Smooth muscle cell (in vitro differentiated cells): ENCODE data around the gene BSG. TPM values are rescaled to one million over a fixed set of nuclear protein-coding genes. Genes with fewer than 3 reads are reported as not detected.
A peak's percentile ranks its signal among the peaks of the same experiment; 100 is the strongest.

Experiments used
- DNase-seq: peaks from one replicate; lab custom pipeline; 2025; ENCODE audit not compliant: unreplicated experiment; lab: John Stamatoyannopoulos, UW
- H2AFZ ChIP-seq: fragments of 200-600 bp; sonication (generic); 2 replicates; pipeline ENCODE4 v1.6.0; 2016; ENCODE audit warnings: antibody characterized with exemption, low read depth, mild to moderate bottlenecking
- H3F3A ChIP-seq: fragments of 200-600 bp; sonication (generic); 2 replicates; pipeline ENCODE4 v1.6.0; 2017; ENCODE audit warnings: antibody characterized with exemption, low read depth
- H3K27ac ChIP-seq: fragments of 200-600 bp; sonication (generic); 2 replicates; pipeline ENCODE4 v1.5.1; 2016; ENCODE audit warnings: low read depth, mild to moderate bottlenecking
- H3K27me3 ChIP-seq: fragments of 200-600 bp; sonication (generic); 2 replicates; pipeline ENCODE4 v1.6.1; 2016; ENCODE audit warnings: low read depth, mild to moderate bottlenecking
- H3K36me3 ChIP-seq: fragments of 200-600 bp; sonication (generic); 2 replicates; pipeline ENCODE4 v1.5.1; 2016; ENCODE audit warnings: low read depth
- H3K4me1 ChIP-seq: fragments of 200-600 bp; sonication (generic); 2 replicates; pipeline ENCODE4 v1.5.1; 2016; ENCODE audit warnings: low read depth
- H3K4me2 ChIP-seq: fragments of 200-600 bp; sonication (generic); 2 replicates; pipeline ENCODE4 v1.6.0; 2016; ENCODE audit warnings: mild to moderate bottlenecking
- H3K4me3 ChIP-seq: fragments of 200-600 bp; sonication (generic); 2 replicates; pipeline ENCODE4 v1.5.1; 2016; ENCODE audit warnings: mild to moderate bottlenecking
- H3K79me2 ChIP-seq: fragments of 200-600 bp; sonication (generic); 2 replicates; pipeline ENCODE4 v1.6.0; 2016; ENCODE audit warnings: low read depth, mild to moderate bottlenecking
- H3K9ac ChIP-seq: fragments of 200-600 bp; sonication (generic); 2 replicates; pipeline ENCODE4 v1.6.0; 2016; ENCODE audit warnings: low read depth
- H3K9me3 ChIP-seq: fragments of 200-600 bp; sonication (generic); replicated peaks from 2 replicates; pipeline ENCODE4 v1.5.1; 2016; ENCODE audit warnings: low read depth
- H4K20me1 ChIP-seq: fragments of 200-600 bp; sonication (generic); 2 replicates; pipeline ENCODE4 v1.6.0; 2016; ENCODE audit warnings: low read depth
- CTCF ChIP-seq: fragments of 200-600 bp; sonication (generic); IDR thresholded peaks from 2 replicates; pipeline ENCODE4 v1.5.1; 2017; ENCODE audit warnings: borderline replicate concordance, mild to moderate bottlenecking, antibody characterized with exemption; ENCODE audit not compliant: insufficient read depth, poor library complexity, severe bottlenecking
- WGBS: methylation state at CpG from one replicate; pipeline ENCODE4 v1.1.7; 2016; ENCODE audit warnings: low lambda C conversion rate; 5-methylcytosine and 5-hydroxymethylcytosine counted together
- polyA plus RNA-seq: library from polyadenylated mRNA; unstranded; fragments of >200 nt; fragmentation: Nextera tagmentation; extraction: Ambion mirVana; gene quantifications from 2 replicates; pipeline ENCODE4 v1.2.1, GENCODE V29; 2016
- total RNA-seq: library from RNA; depleted of rRNA; stranded (reverse); fragments of >200 nt; gene quantifications from 2 replicates; pipeline ENCODE4 v1.2.3, GENCODE V29; 2014

The BSG gene
- total and polyA plus RNA-seq, 2 experiments from 2014 or later: 431 to 1,057 TPM

GRCh38 chr19:570251-570686 is 2.1 kb upstream of the BSG start:
- Histone ChIP-seq H3K79me2 (peaks cover 28% of the 10 kb centered on the region), H3K4me3 (no peak overlapping the region), H3K9me3 (no peaks in the 10 kb centered on the region), H3K9ac (no peak overlapping the region), H3K36me3 (no peaks in the 10 kb centered on the region), H4K20me1 (peaks cover 25% of the 10 kb centered on the region), H3K4me1 (peaks cover 9% of the 10 kb centered on the region), H3K4me2 (no peak overlapping the region), H3K27ac (no peak overlapping the region), H2AFZ (no peak overlapping the region), H3F3A (peaks cover 15% of the 10 kb centered on the region), H3K27me3 (no peaks in the 10 kb centered on the region)
- no peak for TF ChIP-seq CTCF
- DNase-seq: no peak
- WGBS: 91% methylated on average over 18 of the region's 25 CpGs

GRCh38 chr19:570937-571565 is 1.3 kb upstream of the BSG start:
- H3K4me1 ChIP-seq: peaks cover 14% of the 10 kb centered on the region
- peak overlapping the region; percentile 99 for H3K4me3 ChIP-seq
- H3K79me2 ChIP-seq: peaks cover 36% of the 10 kb centered on the region
- DNase-seq: no peak
- H3K9ac ChIP-seq: peak overlapping the region; percentile 21
- H3K9me3 ChIP-seq: no peaks in the 10 kb centered on the region
- no peaks in the 10 kb centered on the region for H3K36me3 ChIP-seq
- H3K4me2 ChIP-seq: peak overlapping the region; percentile 93
- WGBS: 5% methylated on average over 45 of the region's 45 CpGs
- no peaks in the 10 kb centered on the region for H3K27me3 ChIP-seq
- peak overlapping the region; percentile 81 for H3K27ac ChIP-seq
- peak overlapping the region; percentile 74 for H2AFZ ChIP-seq
- H3F3A ChIP-seq: peaks cover 15% of the 10 kb centered on the region
- no peak for TF ChIP-seq CTCF
- H4K20me1 ChIP-seq: peaks cover 32% of the 10 kb centered on the region

GRCh38 chr19:571566-571974 is 826 bp upstream of the BSG start:
- Histone ChIP-seq H3K36me3 (no peaks in the 10 kb centered on the region), H2AFZ (peak overlapping the region; percentile 74), H3F3A (peaks cover 15% of the 10 kb centered on the region), H3K79me2 (peaks cover 41% of the 10 kb centered on the region), H3K4me3 (peak overlapping the region; percentile 99), H3K4me2 (peak overlapping the region; percentile 93), H4K20me1 (peaks cover 38% of the 10 kb centered on the region), H3K27me3 (no peaks in the 10 kb centered on the region), H3K4me1 (peaks cover 16% of the 10 kb centered on the region), H3K9ac (peak overlapping the region; percentile 21), H3K27ac (peak overlapping the region; percentile 81), H3K9me3 (no peaks in the 10 kb centered on the region)
- TF ChIP-seq CTCF: no peak
- no peak for DNase-seq
- WGBS: 2% methylated on average over 14 of the region's 14 CpGs
